ENCODE results near the gene ANKRD35. TPM values are rescaled to one million over a fixed set of nuclear protein-coding genes. Genes with fewer than 3 reads are reported as not detected.
A peak's percentile ranks its signal among the peaks of the same experiment; 100 is the strongest.

ANKRD35 gene
- total and polyA plus RNA-seq, 9 of the 15 experiments (the other 6 are each of a cell fraction or from before 2014, with no cell fraction given): 0.07 to 0.14 (median 0.07) TPM; not detected in 5

DNA sequence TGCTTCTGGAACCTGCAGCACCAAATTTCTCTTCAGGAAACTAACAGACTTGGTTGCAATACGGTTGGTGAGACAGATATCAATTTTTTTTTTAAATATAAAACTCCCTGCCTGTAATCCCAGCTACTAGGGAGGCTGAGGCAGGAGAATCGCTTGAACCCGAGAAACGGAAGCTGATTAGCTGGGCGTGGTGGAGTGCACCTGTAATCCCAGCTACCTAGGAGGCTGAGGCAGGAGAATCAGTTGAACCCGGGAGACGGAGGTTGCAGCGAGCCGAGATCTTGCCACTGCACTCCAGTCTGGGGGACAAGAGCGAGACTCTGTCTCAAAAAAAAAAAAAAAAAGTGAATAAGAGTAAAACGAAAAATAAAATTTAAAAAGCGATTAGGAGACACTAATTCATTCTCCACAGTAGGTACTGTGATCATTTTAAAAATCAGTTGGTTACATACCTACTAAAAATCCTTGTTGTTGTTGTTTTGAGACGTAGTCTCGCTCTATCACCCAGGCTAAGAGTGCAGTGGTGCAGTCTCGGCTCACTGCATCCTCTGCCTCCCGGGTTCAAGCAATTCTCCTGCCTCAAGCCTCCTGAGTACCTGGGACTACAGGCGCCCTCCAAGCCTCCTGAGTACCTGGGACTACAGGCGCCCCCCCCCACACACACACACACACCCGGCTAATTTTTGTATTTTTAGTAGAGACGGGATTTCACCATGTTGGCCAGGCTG, 42.4 kb upstream of the ANKRD35 start:
- TF ChIP-seq, protein P1, sequence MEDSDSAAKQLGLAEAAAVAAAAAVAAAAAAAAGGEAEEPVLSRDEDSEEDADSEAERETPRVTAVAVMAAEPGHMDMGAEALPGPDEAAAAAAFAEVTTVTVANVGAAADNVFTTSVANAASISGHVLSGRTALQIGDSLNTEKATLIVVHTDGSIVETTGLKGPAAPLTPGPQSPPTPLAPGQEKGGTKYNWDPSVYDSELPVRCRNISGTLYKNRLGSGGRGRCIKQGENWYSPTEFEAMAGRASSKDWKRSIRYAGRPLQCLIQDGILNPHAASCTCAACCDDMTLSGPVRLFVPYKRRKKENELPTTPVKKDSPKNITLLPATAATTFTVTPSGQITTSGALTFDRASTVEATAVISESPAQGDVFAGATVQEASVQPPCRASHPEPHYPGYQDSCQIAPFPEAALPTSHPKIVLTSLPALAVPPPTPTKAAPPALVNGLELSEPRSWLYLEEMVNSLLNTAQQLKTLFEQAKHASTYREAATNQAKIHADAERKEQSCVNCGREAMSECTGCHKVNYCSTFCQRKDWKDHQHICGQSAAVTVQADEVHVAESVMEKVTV (CRISPR knock-in tag; IDR thresholded peaks at IDR 0.05): 0 out of 2 replicates have a peak, but pooled peaks have one; percentile 11
- TF ChIP-seq, protein P2, sequence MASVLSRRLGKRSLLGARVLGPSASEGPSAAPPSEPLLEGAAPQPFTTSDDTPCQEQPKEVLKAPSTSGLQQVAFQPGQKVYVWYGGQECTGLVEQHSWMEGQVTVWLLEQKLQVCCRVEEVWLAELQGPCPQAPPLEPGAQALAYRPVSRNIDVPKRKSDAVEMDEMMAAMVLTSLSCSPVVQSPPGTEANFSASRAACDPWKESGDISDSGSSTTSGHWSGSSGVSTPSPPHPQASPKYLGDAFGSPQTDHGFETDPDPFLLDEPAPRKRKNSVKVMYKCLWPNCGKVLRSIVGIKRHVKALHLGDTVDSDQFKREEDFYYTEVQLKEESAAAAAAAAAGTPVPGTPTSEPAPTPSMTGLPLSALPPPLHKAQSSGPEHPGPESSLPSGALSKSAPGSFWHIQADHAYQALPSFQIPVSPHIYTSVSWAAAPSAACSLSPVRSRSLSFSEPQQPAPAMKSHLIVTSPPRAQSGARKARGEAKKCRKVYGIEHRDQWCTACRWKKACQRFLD (CRISPR knock-in tag; IDR thresholded peaks at IDR 0.05): 0 out of 2 replicates have a peak, but pooled peaks have one; percentile 30
- TF ChIP-seq, protein P3, sequence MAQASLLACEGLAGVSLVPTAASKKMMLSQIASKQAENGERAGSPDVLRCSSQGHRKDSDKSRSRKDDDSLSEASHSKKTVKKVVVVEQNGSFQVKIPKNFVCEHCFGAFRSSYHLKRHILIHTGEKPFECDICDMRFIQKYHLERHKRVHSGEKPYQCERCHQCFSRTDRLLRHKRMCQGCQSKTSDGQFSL (CRISPR knock-in tag; IDR thresholded peaks at IDR 0.05): 0 out of 2 replicates have a peak, but pooled peaks have one; percentile 21
- TF ChIP-seq, protein P3 (tag; IDR thresholded peaks at IDR 0.05): no peak
- TF ChIP-seq KDM4B (IDR thresholded peaks at IDR 0.05; ENCODE audit: borderline replicate concordance in 2 of 2, low read depth in 1 of 2) (no peak), ZNF175 (CRISPR knock-in tag; IDR thresholded peaks at IDR 0.05; ENCODE audit: low read depth) (peak; percentile 24; the same call in 1 of the 2 replicates), ADNP (tag; IDR thresholded peaks at IDR 0.05) (0 out of 2 replicates have a peak, but pooled peaks have one; percentile 41), ETV6 (IDR thresholded peaks at IDR 0.05; ENCODE audit: borderline replicate concordance in 1 of 2, low read depth in 2 of 2, low read length in 1 of 2) (no peak), ETV6 (CRISPR knock-in tag; IDR thresholded peaks at IDR 0.05; ENCODE audit: borderline replicate concordance) (no peak)
- TF ChIP-seq, protein P4, sequence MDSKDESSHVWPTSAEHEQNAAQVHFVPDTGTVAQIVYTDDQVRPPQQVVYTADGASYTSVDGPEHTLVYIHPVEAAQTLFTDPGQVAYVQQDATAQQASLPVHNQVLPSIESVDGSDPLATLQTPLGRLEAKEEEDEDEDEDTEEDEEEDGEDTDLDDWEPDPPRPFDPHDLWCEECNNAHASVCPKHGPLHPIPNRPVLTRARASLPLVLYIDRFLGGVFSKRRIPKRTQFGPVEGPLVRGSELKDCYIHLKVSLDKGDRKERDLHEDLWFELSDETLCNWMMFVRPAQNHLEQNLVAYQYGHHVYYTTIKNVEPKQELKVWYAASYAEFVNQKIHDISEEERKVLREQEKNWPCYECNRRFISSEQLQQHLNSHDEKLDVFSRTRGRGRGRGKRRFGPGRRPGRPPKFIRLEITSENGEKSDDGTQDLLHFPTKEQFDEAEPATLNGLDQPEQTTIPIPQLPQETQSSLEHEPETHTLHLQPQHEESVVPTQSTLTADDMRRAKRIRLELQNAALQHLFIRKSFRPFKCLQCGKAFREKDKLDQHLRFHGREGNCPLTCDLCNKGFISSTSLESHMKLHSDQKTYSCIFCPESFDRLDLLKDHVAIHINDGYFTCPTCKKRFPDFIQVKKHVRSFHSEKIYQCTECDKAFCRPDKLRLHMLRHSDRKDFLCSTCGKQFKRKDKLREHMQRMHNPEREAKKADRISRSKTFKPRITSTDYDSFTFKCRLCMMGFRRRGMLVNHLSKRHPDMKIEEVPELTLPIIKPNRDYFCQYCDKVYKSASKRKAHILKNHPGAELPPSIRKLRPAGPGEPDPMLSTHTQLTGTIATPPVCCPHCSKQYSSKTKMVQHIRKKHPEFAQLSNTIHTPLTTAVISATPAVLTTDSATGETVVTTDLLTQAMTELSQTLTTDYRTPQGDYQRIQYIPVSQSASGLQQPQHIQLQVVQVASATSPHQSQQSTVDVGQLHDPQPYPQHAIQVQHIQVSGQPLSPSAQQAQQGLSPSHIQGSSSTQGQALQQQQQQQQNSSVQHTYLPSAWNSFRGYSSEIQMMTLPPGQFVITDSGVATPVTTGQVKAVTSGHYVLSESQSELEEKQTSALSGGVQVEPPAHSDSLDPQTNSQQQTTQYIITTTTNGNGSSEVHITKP (IDR thresholded peaks at IDR 0.05; ENCODE audit: partially characterized antibody): peak; percentile 91
- H3K4me2 ChIP-seq (ENCODE audit: insufficient read depth, low read length): peak overlapping the region; percentile 94

More for the DNA sequence above, 42.4 kb upstream of the ANKRD35 start:
- in situ Hi-C loops (cut with MboI) (no loop called here), intact Hi-C loops (cut with micrococcal nuclease) (no loop called here)
- no peak for FAIRE-seq
- no peaks in the 10 kb centered on the region for H3K9me1 ChIP-seq (ENCODE audit: control insufficient read depth, insufficient read depth, low read length)
- TSS peak; percentile 91 for BruUV-seq (replicated peaks)
- peak overlapping the region; percentile 67 to 96 for H3K9ac ChIP-seq (ENCODE audit: insufficient read depth in 1 of 2, low read depth in 2 of 2, low read length in 2 of 2)
- H3K27ac ChIP-seq (ENCODE audit: extremely low read depth, low read depth, low read length): peak overlapping the region; percentile 96
- POLR2A ChIA-PET: interaction anchor here (0.6 to 2.1 kb wide), 32 partner anchors 9 to 123 kb away, joined by 3 to 18 read pairs (median 6); partner anchors contain the start of genes ANKRD34A, ANKRD35, HJV and LIX1L
- no peak for DNase-seq (ENCODE audit: extremely low read depth in 1 of 4, low spot score in 3 of 4)
- H2AFZ ChIP-seq (ENCODE audit: low read depth, low read length): peak overlapping the region; percentile 84
- peaks cover 23% of the 10 kb centered on the region for H3K36me3 ChIP-seq (ENCODE audit: control insufficient read depth, insufficient read depth, low read length)
- 0 out of 2 replicates have a peak, but pooled peaks cover 3% of the 10 kb centered on the region for H4K20me1 ChIP-seq (replicated peaks; ENCODE audit: control insufficient read depth, insufficient read depth, low read length)
- WGBS (ENCODE audit: insufficient coverage, low coverage, missing lambda C conversion rate): 31% methylated on average over 20 of the region's 20 CpGs
- no peaks in the 10 kb centered on the region for H3K27me3 ChIP-seq (ENCODE audit: control insufficient read depth in 2 of 2, insufficient read depth in 2 of 2, low read length in 2 of 2)
- H3K4me3 ChIP-seq: peak overlapping the region; percentile 70
- peaks cover 22% of the 10 kb centered on the region for H3K79me2 ChIP-seq (ENCODE audit: control insufficient read depth, insufficient read depth, low read length)
- H3K9me3 ChIP-seq (replicated peaks; ENCODE audit: control insufficient read depth, insufficient read depth, low read depth, low read length): no peaks in the 10 kb centered on the region
- CTCF ChIA-PET (ENCODE audit: low intra/inter-chr PET ratio): no interaction called here
- ATAC-seq: peak; percentile 15
- peaks cover 12 to 13% of the 10 kb centered on the region in 2 experiments; a peak in 4 of 5 replicates for H3K4me1 ChIP-seq (replicated peaks in 1 of 2; ENCODE audit: control insufficient read depth in 2 of 2, insufficient read depth in 2 of 2, low read length in 2 of 2)
